ENCODE results near the gene MRPL48.

Gene MRPL48

GRCh38 chr11:73878771-73879170, 91.1 kb downstream of the MRPL48 start:
- no peak for TF ChIP-seq TAF1 (IDR thresholded peaks at IDR 0.05; ENCODE audit: borderline replicate concordance, insufficient read depth, low read length)
- TF ChIP-seq FOXP2 (optimal IDR thresholded peaks at IDR 0.05; ENCODE audit: borderline replicate concordance, extremely low read depth, extremely low read length, insufficient read depth) = no peak
- no peak for TF ChIP-seq SIN3A (IDR thresholded peaks at IDR 0.05; ENCODE audit: borderline replicate concordance, insufficient read depth, low read length)
- no peak for TF ChIP-seq POLR2AphosphoS5 (IDR thresholded peaks at IDR 0.05; ENCODE audit: low read depth, low read length)
- TF ChIP-seq REST (IDR thresholded peaks at IDR 0.05; ENCODE audit: insufficient read depth in 1 of 2, low read depth in 2 of 2, low read length in 2 of 2) = no peak

- no peak for TF ChIP-seq POLR2AphosphoS5 (IDR thresholded peaks at IDR 0.05; ENCODE audit: low read depth, low read length)
- TF ChIP-seq TAF1 (IDR thresholded peaks at IDR 0.05; ENCODE audit: borderline replicate concordance, insufficient read depth, low read length) = no peak
- TF ChIP-seq REST (IDR thresholded peaks at IDR 0.05; ENCODE audit: insufficient read depth in 1 of 2, low read depth in 2 of 2, low read length in 2 of 2) = no peak
- TF ChIP-seq FOXP2 (optimal IDR thresholded peaks at IDR 0.05; ENCODE audit: borderline replicate concordance, extremely low read depth, extremely low read length, insufficient read depth) = no peak
- no peak for TF ChIP-seq SIN3A (IDR thresholded peaks at IDR 0.05; ENCODE audit: borderline replicate concordance, insufficient read depth, low read length)
Measured at GRCh38 chr11:73883856-73884255, 96.2 kb downstream of the MRPL48 start.

DNA sequence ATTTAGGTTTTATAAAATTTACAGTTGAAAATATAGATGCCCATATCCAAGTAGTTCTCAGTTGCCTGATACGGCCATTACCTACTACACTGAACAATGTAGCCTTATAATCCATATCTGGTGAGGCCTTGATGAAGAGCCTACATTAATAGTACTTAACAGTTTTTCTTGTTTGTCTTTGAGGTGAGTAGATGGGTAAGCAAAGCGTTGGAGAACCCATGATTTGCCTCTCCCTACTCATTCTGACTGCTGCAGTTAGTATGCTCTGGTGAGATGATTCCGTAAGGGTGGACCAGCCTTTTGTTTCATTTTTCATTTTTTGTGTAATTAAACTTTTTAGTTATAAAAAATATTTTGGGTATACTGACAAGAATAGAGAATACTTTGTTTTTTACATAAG, 100.6 kb downstream of the MRPL48 start:
- no peak for TF ChIP-seq POLR2AphosphoS5 (IDR thresholded peaks at IDR 0.05; ENCODE audit: low read depth, low read length)
- TF ChIP-seq SIN3A (IDR thresholded peaks at IDR 0.05; ENCODE audit: borderline replicate concordance, insufficient read depth, low read length) = no peak
- no peak for TF ChIP-seq TAF1 (IDR thresholded peaks at IDR 0.05; ENCODE audit: borderline replicate concordance, insufficient read depth, low read length)
- no peak for TF ChIP-seq REST (IDR thresholded peaks at IDR 0.05; ENCODE audit: insufficient read depth in 1 of 2, low read depth in 2 of 2, low read length in 2 of 2)
- no peak for TF ChIP-seq FOXP2 (optimal IDR thresholded peaks at IDR 0.05; ENCODE audit: borderline replicate concordance, extremely low read depth, extremely low read length, insufficient read depth)

DNA sequence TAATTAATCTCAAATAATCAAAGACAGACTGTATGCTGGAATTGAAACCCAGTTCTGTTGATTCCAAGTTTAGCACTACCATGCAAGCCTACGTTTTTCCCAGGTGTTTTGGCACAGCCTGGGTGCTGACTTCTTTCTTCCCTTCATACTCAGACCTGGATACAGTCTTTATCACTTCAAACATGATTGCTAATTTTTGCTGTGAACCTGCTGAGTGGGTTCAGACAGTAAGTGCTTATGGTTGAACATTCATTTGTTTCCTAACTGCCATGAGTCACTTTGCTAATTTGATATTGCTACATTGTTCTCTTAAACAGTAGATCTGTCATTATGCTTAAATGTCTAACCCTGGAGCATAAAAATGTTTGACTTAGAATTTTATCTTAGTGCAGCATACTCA, 101.3 kb downstream of the MRPL48 start:
- no peak for TF ChIP-seq FOXP2 (optimal IDR thresholded peaks at IDR 0.05; ENCODE audit: borderline replicate concordance, extremely low read depth, extremely low read length, insufficient read depth)
- no peak for TF ChIP-seq POLR2AphosphoS5 (IDR thresholded peaks at IDR 0.05; ENCODE audit: low read depth, low read length)
- TF ChIP-seq TAF1 (IDR thresholded peaks at IDR 0.05; ENCODE audit: borderline replicate concordance, insufficient read depth, low read length) = no peak
- TF ChIP-seq SIN3A (IDR thresholded peaks at IDR 0.05; ENCODE audit: borderline replicate concordance, insufficient read depth, low read length) = no peak
- TF ChIP-seq REST (IDR thresholded peaks at IDR 0.05; ENCODE audit: insufficient read depth in 1 of 2, low read depth in 2 of 2, low read length in 2 of 2) = no peak

GRCh38 chr11:73889536-73889935, 101.9 kb downstream of the MRPL48 start:
- TF ChIP-seq SIN3A (IDR thresholded peaks at IDR 0.05; ENCODE audit: borderline replicate concordance, insufficient read depth, low read length) (no peak), FOXP2 (optimal IDR thresholded peaks at IDR 0.05; ENCODE audit: borderline replicate concordance, extremely low read depth, extremely low read length, insufficient read depth) (no peak), REST (IDR thresholded peaks at IDR 0.05; ENCODE audit: insufficient read depth in 1 of 2, low read depth in 2 of 2, low read length in 2 of 2) (no peak), TAF1 (IDR thresholded peaks at IDR 0.05; ENCODE audit: borderline replicate concordance, insufficient read depth, low read length) (no peak), POLR2AphosphoS5 (IDR thresholded peaks at IDR 0.05; ENCODE audit: low read depth, low read length) (no peak)

All from PFSK-1 (cell line).